K562 (cell line): Measurements from ENCODE around the gene FADS1. TPM values are rescaled to one million over a fixed set of nuclear protein-coding genes. Genes with fewer than 3 reads are reported as not detected.

Experiments
- BCLAF1 ChIP-seq, 2 experiments: fragments of 450-650 bp in 1 of 2; IDR thresholded peaks; 2 replicates each; pipeline ENCODE4 v1.6.1; 2011 to 2017; ENCODE audit warnings: low read depth in 2 of 2, antibody characterized with exemption in 1 of 2, borderline replicate concordance in 1 of 2, low read length in 1 of 2, mild to moderate bottlenecking in 1 of 2, mixed read lengths in 1 of 2; ENCODE audit not compliant: control insufficient read depth in 1 of 2
- E2F4 ChIP-seq: sonication (generic); formaldehyde crosslinking; IDR thresholded peaks from 2 replicates; pipeline ENCODE4 v1.8.0; 2022; ENCODE audit warnings: mild to moderate bottlenecking, low read depth, missing genetic modification reagents
- GMEB1 ChIP-seq: fragments of 250-450 bp; sonication (Bioruptor Pico); IDR thresholded peaks from 2 replicates; pipeline ENCODE4 v1.4.0; 2020; ENCODE audit warnings: mild to moderate bottlenecking
- SAP30 ChIP-seq: fragments of 200-600 bp; sonication (generic); IDR thresholded peaks from 2 replicates; pipeline ENCODE4 v1.6.1; 2012; ENCODE audit warnings: borderline replicate concordance, low read depth, mild to moderate bottlenecking, moderate library complexity, low read length, control low read depth, inconsistent platforms; ENCODE audit not compliant: insufficient read depth, poor library complexity, severe bottlenecking
- SRSF9 ChIP-seq: fragments of 200-400 bp; formaldehyde crosslinking; IDR thresholded peaks from 2 replicates; pipeline ENCODE4 v1.6.1; 2017; ENCODE audit warnings: low read depth, low read length, borderline replicate concordance
- ZNF165 ChIP-seq: fragments of 250-450 bp; sonication (Bioruptor Pico); IDR thresholded peaks from 2 replicates; pipeline ENCODE4 v1.4.0; 2020; ENCODE audit warnings: borderline replicate concordance
- ZNF232 ChIP-seq: sonication (generic); formaldehyde crosslinking; IDR thresholded peaks from 2 replicates; pipeline ENCODE4 v1.8.0; 2022; ENCODE audit warnings: mild to moderate bottlenecking, missing genetic modification reagents
- ZNF263 ChIP-seq: sonication (generic); formaldehyde crosslinking; IDR thresholded peaks from 2 replicates; pipeline ENCODE4 v1.8.0; 2022; ENCODE audit warnings: mild to moderate bottlenecking, missing genetic modification reagents, borderline replicate concordance
- ZNF740 ChIP-seq, 3 experiments: fragments of 200-800 bp in 1 of 3; sonication (Bioruptor generic) in 1 of 3; sonication (generic) in 1 of 3; formaldehyde crosslinking in 1 of 3; IDR thresholded peaks; 2 replicates each; pipeline versions ENCODE4 v1.6.1 to v1.8.0; 2016 to 2022; ENCODE audit warnings: mild to moderate bottlenecking in 2 of 3, missing compliant biosample characterization in 2 of 3, missing genetic modification characterization in 2 of 3, missing genetic modification reagents in 1 of 3
- polyA plus RNA-seq, 8 experiments: library from polyadenylated mRNA; depleted of rRNA in 4 of 8; stranded (reverse) in 5 of 8; unstranded in 3 of 8; fragments of >200 nt; fragmentation: Nextera tagmentation in 2 of 8; fragmentation: Illumina TruSeq in 1 of 8; extraction: Ambion mirVana in 2 of 8; extraction: Trizol in 1 of 8; gene quantifications; 2 replicates each; pipeline versions ENCODE4 v1.2.1 to v1.2.3, GENCODE V29; 2011 to 2014; ENCODE audit warnings: inconsistent platforms in 1 of 8, missing spikeins in 1 of 8
- total RNA-seq, 7 experiments: library from RNA; depleted of rRNA in 6 of 7; stranded (reverse); fragments of >200 nt in 6 of 7; fragmentation: Illumina TruSeq in 2 of 7; extraction: Trizol in 2 of 7; gene quantifications; 2 replicates each; pipeline versions ENCODE4 v1.2.1 to v1.2.3, GENCODE V29; 2011 to 2021; ENCODE audit warnings: low replicate concordance in 1 of 7

Gene FADS1
- total and polyA plus RNA-seq, 9 of the 15 experiments (the other 6 are each of a cell fraction or from before 2014, with no cell fraction given), result 110 to 864 (median 364) TPM

GRCh38 chr11:61841636-61842527, 25.1 kb upstream of the FADS1 start (continued):
- TF ChIP-seq SRSF9 (no peak), ZNF165 (CRISPR knock-in tag) (no peak), ZNF232 (no peak), E2F4 (CRISPR knock-in tag) (no peak), SAP30 (no peak), BCLAF1 (IDR thresholded peaks at IDR 0.05; ENCODE audit: borderline replicate concordance in 1 of 2, control insufficient read depth in 1 of 2, low read depth in 2 of 2, low read length in 1 of 2) (peak in 1 of 2 experiments; percentile 59; a peak in 1 of 4 replicates), ZNF740 (CRISPR knock-in tag; IDR thresholded peaks at IDR 0.05) (no peak), ZNF740 (tag; IDR thresholded peaks at IDR 0.05) (0 out of 4 replicates have a peak, but pooled peaks of 1 of the 2 experiments have one; percentile 14), GMEB1 (CRISPR knock-in tag) (no peak), ZNF263 (CRISPR knock-in tag) (no peak; the same call in 1 of the 2 replicates)
